ENCODE results near the gene NDUFA13.

The NDUFA13 gene

DNA sequence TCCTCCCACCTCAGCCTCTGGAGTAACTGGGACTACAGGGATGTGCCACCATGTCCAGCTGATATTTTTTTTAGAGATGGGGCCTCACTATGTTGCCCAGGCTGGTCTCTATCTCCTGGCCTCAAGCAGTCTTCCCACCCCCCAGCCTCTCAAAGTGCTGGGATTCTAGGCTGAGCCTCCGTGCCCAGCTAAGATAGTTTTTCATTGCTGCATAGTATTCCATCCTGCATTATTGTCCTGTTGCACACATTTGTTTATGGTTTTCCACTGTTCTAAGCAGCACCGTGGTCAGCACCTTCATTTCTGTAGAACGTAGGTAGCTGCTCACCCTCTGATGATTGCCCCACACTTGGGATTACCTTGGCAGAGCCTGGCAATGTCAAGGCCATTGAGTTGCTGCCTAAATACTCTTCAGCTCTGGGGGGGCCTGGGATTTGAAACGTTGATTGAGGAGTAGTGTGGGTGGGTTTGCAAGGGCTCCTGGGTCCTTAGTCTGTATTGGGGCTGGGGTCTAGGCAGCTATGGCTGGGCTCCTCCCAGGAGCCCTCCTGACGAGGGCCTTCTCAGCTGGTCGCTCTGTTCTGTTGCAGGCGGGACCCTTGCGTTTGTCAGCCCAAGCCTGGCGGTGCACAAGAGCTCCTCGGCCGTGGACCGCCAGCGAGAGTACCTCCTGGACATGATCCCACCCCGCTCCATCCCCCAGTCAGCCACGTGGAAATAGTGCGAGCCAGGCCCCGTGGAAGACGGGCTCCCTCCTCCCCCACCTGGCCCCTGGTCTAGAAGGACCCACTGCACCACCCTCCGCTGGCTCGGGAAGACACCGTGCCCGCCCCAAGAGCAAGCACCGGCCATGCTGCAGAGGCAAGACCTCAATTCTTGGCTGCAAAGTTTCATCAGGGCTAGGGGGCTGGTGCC, 11.0 kb upstream of the NDUFA13 start:
- H3K9ac ChIP-seq (ENCODE audit: low read depth, low read length) = no peak overlapping the region
- no peaks in the 10 kb centered on the region for H3K27me3 ChIP-seq (ENCODE audit: insufficient read depth, low read length)
- peaks cover 80% of the 10 kb centered on the region for H3K36me3 ChIP-seq (ENCODE audit: insufficient read depth, low read depth, low read length)
- no peak overlapping the region for H3K27ac ChIP-seq (ENCODE audit: low read length)
- H3K4me1 ChIP-seq (ENCODE audit: insufficient read depth, low read length) = no peaks in the 10 kb centered on the region
- H3K9me3 ChIP-seq (ENCODE audit: insufficient read depth, low read depth, low read length) = no peaks in the 10 kb centered on the region
- no peak overlapping the region for H3K4me3 ChIP-seq (ENCODE audit: low read length)

DNA sequence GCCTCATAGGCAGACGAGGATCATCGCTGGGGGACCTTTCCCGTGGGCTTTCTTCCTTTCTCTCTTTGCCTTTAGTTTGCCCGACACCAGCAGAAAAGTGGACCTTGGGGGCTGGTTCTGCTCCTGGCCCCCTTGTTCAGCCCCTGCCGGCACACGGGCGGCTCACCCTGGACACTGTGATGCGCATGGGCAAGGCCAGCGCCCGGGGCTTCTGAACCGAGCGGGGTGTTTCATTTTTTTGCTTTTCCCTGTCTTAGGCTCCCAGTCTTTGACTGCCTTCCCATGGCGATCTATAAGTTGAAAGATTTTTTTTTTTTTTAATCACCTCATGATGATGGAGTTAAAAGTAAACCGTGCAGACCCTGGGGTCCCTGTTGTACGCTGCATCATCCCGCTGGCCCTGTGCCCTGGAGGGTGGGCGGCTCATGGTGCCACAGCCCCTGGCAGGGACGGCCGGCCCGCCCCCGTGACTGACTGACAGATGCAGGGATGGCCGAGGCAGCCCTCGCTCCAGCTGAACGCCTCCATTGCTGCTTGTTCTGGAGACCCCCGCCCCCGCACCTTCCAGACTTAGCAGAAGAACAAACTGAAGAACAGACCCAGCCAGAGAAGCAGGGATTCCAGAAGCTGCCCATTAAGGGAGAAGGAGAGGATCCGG, 10.2 kb upstream of the NDUFA13 start:
- no peaks in the 10 kb centered on the region for H3K9me3 ChIP-seq (ENCODE audit: insufficient read depth, low read depth, low read length)
- H3K9ac ChIP-seq (ENCODE audit: low read depth, low read length) = no peak overlapping the region
- no peaks in the 10 kb centered on the region for H3K27me3 ChIP-seq (ENCODE audit: insufficient read depth, low read length)
- H3K4me3 ChIP-seq (ENCODE audit: low read length) = no peak overlapping the region
- no peak overlapping the region for H3K27ac ChIP-seq (ENCODE audit: low read length)
- H3K36me3 ChIP-seq (ENCODE audit: insufficient read depth, low read depth, low read length) = peaks cover 72% of the 10 kb centered on the region
- no peaks in the 10 kb centered on the region for H3K4me1 ChIP-seq (ENCODE audit: insufficient read depth, low read length)

DNA sequence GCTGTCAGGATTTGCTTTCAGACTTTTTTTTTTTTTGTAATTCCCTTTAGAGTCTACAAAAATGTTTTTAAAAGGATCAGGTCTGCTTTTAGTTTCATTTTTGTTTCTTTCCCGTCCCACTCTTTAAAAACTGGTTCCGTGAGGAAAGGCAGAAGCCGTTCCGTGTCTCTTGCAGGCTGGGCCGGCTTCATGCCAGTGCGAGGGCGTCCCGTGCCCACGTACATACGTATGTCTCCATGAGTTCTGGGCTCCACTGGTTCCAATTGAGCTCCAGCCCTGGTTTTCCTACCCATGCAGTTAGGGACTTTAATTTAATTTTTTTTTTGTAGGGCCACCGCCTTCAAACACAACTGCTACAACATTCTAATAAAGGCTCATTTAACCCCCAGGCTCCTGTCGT, 9.4 kb upstream of the NDUFA13 start:
- H3K27me3 ChIP-seq (ENCODE audit: insufficient read depth, low read length) = no peaks in the 10 kb centered on the region
- no peak overlapping the region for H3K9ac ChIP-seq (ENCODE audit: low read depth, low read length)
- H3K4me1 ChIP-seq (ENCODE audit: insufficient read depth, low read length) = no peaks in the 10 kb centered on the region
- H3K27ac ChIP-seq (ENCODE audit: low read length) = no peak overlapping the region
- no peaks in the 10 kb centered on the region for H3K9me3 ChIP-seq (ENCODE audit: insufficient read depth, low read depth, low read length)
- no peak overlapping the region for H3K4me3 ChIP-seq (ENCODE audit: low read length)
- H3K36me3 ChIP-seq (ENCODE audit: insufficient read depth, low read depth, low read length) = peaks cover 64% of the 10 kb centered on the region

DNA sequence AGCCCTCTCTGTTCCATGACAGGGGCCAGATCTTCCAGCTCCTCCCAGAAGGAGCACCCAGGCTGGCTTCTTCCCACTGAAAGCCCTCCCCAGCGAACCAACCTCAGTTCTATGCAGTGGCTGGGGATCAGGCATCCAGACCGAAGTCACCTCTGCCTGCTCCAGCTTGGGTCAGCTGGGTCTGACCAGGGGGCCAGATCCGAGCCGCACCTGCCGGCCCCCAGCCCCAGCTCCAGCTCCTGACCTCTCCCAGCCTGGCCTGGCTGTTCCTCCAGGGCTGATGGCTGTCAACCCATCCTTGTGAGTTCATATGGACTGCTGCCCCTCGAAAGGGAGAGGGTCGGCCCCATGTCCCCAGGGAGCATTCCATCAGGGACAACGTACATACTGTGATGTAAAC, 8.7 kb upstream of the NDUFA13 start:
- H3K4me3 ChIP-seq (ENCODE audit: low read length) = no peak overlapping the region
- H3K36me3 ChIP-seq (ENCODE audit: insufficient read depth, low read depth, low read length) = peaks cover 56% of the 10 kb centered on the region
- H3K27ac ChIP-seq (ENCODE audit: low read length) = no peak overlapping the region
- H3K4me1 ChIP-seq (ENCODE audit: insufficient read depth, low read length) = no peaks in the 10 kb centered on the region
- H3K9ac ChIP-seq (ENCODE audit: low read depth, low read length) = no peak overlapping the region
- H3K9me3 ChIP-seq (ENCODE audit: insufficient read depth, low read depth, low read length) = no peaks in the 10 kb centered on the region
- no peaks in the 10 kb centered on the region for H3K27me3 ChIP-seq (ENCODE audit: insufficient read depth, low read length)

DNA sequence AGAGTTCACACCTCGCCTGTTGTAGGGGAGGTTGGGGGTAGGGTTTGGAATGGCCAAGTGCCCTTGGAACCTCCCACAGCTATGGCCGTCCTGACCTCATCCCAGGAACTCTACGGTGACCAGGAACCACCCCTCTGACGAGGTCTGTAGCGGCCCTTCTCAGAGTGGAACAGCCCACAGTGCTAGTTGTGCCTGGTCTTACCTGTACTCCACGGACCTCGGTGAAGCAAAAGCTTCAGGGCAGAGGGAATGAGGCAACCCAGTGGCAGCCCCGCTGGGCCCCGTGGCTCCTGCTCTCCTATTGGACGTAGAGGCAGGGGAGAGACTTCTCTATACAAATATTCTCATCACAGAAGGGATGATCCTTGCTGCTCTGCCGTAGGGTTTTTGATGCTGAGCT, 7.8 kb upstream of the NDUFA13 start:
- Histone ChIP-seq H3K9ac (ENCODE audit: low read depth, low read length) (no peak overlapping the region), H3K36me3 (ENCODE audit: insufficient read depth, low read depth, low read length) (peaks cover 48% of the 10 kb centered on the region), H3K4me1 (ENCODE audit: insufficient read depth, low read length) (no peaks in the 10 kb centered on the region), H3K27ac (ENCODE audit: low read length) (no peak overlapping the region), H3K9me3 (ENCODE audit: insufficient read depth, low read depth, low read length) (no peaks in the 10 kb centered on the region), H3K27me3 (ENCODE audit: insufficient read depth, low read length) (no peaks in the 10 kb centered on the region), H3K4me3 (ENCODE audit: low read length) (no peak overlapping the region)

DNA sequence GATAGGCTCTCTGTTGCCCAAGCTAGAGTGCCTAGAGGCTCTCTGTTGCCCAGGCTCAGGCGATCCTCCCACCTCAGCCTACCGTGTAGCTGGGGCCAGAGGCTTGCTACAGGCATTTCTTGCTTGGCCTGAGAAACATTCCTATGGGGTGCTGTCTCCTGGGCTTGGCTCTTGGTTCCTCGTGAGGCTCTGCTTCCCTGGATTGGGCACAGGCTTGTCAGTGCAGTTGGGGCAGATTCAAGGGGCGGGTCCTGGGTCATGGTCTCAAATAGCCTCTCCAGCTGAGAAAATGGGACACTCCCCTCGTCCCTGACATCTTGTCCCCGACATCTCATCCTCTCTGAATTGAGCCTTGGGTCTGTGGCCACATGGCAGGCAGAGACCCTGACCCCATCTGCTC, 5.6 kb upstream of the NDUFA13 start:
- H3K36me3 ChIP-seq (ENCODE audit: insufficient read depth, low read depth, low read length) = peaks cover 25% of the 10 kb centered on the region
- no peak overlapping the region for H3K27ac ChIP-seq (ENCODE audit: low read length)

DNA sequence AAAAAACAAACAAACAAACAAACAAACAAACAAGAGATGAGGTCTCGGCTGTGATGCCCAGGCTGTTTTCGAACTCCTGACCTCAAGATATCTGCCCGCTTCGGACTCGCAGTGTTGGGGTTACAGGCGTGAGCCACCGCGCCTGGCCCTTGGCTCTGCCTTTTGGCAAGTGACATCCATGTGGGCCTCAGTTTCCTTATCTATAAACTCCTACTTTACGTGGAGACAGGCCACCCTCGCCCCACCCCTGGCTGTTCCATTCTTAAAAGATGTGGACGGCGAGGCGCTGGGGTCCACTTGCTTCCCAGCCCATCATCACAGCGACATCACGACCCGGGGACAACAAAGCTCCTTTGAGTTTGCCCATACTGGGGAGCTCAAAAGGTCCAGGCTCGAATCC, 2.3 kb upstream of the NDUFA13 start:
- H3K9ac ChIP-seq (ENCODE audit: low read depth, low read length) = no peak overlapping the region
- H3K27ac ChIP-seq (ENCODE audit: low read length) = no peak overlapping the region
- no peaks in the 10 kb centered on the region for H3K36me3 ChIP-seq (ENCODE audit: insufficient read depth, low read depth, low read length)
- H3K27me3 ChIP-seq (ENCODE audit: insufficient read depth, low read length) = no peaks in the 10 kb centered on the region
- no peaks in the 10 kb centered on the region for H3K9me3 ChIP-seq (ENCODE audit: insufficient read depth, low read depth, low read length)
- H3K4me3 ChIP-seq (ENCODE audit: low read length) = no peak overlapping the region
- no peaks in the 10 kb centered on the region for H3K4me1 ChIP-seq (ENCODE audit: insufficient read depth, low read length)

More for the DNA sequence above, 5.6 kb upstream of the NDUFA13 start:
- Histone ChIP-seq H3K27me3 (ENCODE audit: insufficient read depth, low read length) (no peaks in the 10 kb centered on the region), H3K9me3 (ENCODE audit: insufficient read depth, low read depth, low read length) (no peaks in the 10 kb centered on the region), H3K4me3 (ENCODE audit: low read length) (no peak overlapping the region), H3K9ac (ENCODE audit: low read depth, low read length) (no peak overlapping the region), H3K4me1 (ENCODE audit: insufficient read depth, low read length) (no peaks in the 10 kb centered on the region)

DNA sequence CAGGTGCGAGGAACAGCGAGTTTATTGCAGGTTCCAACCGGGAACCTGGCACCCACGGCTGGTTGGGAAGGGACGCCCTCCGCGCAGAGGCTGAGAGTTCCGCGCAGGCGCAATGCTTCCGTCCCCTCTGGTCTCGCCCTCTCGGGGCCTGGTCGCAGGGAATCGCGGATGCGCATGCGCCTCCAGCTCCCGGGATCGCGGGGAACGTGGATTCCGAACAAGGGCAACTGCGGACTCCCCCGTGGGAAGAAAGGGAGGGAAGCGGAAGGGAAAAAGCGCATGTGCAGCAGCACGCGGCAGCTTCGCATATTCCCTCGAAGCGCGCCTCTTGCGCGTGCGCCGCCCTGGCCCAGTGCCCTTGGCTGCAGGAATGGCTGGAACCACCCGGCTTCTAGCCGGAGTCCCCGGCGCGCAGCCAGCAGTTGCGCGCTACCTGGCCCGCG, 1.8 kb upstream of the NDUFA13 start:
- Histone ChIP-seq H3K27me3 (ENCODE audit: insufficient read depth, low read length) (no peaks in the 10 kb centered on the region), H3K9ac (ENCODE audit: low read depth, low read length) (no peak overlapping the region), H3K27ac (ENCODE audit: low read length) (no peak overlapping the region), H3K4me3 (ENCODE audit: low read length) (no peak overlapping the region), H3K9me3 (ENCODE audit: insufficient read depth, low read depth, low read length) (no peaks in the 10 kb centered on the region), H3K4me1 (ENCODE audit: insufficient read depth, low read length) (no peaks in the 10 kb centered on the region), H3K36me3 (ENCODE audit: insufficient read depth, low read depth, low read length) (peaks cover 2% of the 10 kb centered on the region)

DNA sequence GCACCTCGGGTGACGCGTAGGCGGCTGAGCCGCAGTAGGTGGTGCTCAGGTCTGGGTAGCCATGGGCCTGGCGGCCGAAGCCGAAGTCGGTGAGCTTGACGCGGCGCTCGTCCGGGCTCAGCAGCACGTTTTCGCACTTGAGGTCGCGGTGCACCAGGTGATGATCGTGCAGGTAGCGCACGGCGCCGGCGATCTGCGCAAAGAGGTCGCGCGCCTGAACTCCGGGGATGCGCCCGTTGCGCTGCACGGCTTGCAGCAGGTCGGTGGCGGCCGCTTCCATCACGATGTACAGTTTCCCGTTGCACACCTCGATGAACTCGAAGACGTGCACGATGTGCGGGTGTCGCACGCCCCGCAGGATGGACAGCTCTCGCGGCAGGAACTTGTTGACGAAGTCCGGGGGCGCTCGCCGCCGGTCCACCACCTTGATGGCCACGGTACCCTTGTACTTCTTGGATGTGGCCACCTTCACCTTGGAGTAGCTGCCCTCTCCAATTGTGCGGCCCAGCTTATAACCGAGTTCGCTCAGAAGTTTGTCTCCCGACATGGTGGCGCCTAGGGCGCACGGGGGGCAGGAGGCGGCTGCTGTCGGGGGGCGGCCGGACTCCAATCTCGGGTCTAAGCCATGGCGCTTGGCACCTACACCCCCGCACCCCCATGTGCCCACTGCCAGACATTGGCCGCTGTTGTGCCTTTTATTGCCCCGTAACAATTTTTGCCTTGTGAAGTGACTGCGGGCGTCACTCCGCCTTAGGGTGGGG, 964 bp upstream of the NDUFA13 start, which contains the start of gene TSSK6:
TSSK6 (minus strand) TSS at position 668 of the 761 bp plus-strand sequence; CDS start at position 547, 121 bp downstream.
- Histone ChIP-seq H3K27me3 (ENCODE audit: insufficient read depth, low read length) (no peaks in the 10 kb centered on the region), H3K9me3 (ENCODE audit: insufficient read depth, low read depth, low read length) (no peaks in the 10 kb centered on the region), H3K4me3 (ENCODE audit: low read length) (peak within 1 kb of the TSS; percentile 99), H3K9ac (ENCODE audit: low read depth, low read length) (peak within 1 kb of the TSS; percentile 93), H3K27ac (ENCODE audit: low read length) (peak within 1 kb of the TSS; percentile 84), H3K36me3 (ENCODE audit: insufficient read depth, low read depth, low read length) (peaks cover 10% of the 10 kb centered on the region), H3K4me1 (ENCODE audit: insufficient read depth, low read length) (no peaks in the 10 kb centered on the region)

DNA sequence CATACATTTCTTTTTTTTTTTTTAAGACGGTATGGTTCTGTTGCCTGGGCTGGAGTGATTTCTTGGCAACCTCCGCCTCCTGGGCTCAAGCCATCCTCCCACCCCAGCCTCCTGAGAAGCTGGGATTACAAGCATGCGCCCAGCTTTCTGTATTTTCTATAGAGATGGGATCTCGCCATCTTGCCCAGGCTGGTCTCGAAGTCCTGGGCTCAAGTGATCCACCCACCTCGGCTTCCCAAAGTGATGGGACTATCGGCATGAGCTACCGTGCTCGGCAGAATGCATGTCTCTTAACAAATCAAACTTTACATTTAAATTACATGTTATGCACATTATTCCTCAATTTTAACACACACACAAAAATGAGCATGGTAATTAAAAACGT, 1.2 kb downstream of the NDUFA13 start:
- H3K9me3 ChIP-seq (ENCODE audit: insufficient read depth, low read depth, low read length) = peaks cover 5% of the 10 kb centered on the region
- H3K27ac ChIP-seq (ENCODE audit: low read length) = no peak overlapping the region
- peak overlapping the region; percentile 93; the same call in 1 of the 2 replicates for H3K9ac ChIP-seq (ENCODE audit: low read depth, low read length)
- peaks cover 19% of the 10 kb centered on the region for H3K36me3 ChIP-seq (ENCODE audit: insufficient read depth, low read depth, low read length)
- no peaks in the 10 kb centered on the region for H3K4me1 ChIP-seq (ENCODE audit: insufficient read depth, low read length)
- H3K4me3 ChIP-seq (ENCODE audit: low read length) = peak overlapping the region; percentile 99
- H3K27me3 ChIP-seq (ENCODE audit: insufficient read depth, low read length) = no peaks in the 10 kb centered on the region

DNA sequence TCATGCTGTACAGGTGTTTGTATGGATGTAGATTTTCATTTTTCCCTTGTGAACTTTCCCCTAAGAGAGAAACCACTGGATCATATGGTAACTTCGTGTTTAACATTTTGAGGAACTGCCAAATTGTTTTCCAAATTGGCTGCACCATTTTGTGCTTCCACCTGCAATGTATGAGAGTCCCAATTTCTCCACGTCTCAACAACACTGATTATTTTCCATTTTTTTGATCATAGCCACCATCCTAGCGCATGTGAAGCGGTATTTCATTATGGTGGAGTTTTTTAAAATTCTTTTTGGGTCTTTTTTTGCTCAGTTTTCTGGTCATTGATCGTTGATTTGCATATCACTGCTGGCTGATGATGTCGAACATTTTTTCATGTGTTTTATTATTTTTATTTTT, 5.0 kb downstream of the NDUFA13 start:
- no peaks in the 10 kb centered on the region for H3K4me1 ChIP-seq (ENCODE audit: insufficient read depth, low read length)
- no peak overlapping the region for H3K27ac ChIP-seq (ENCODE audit: low read length)
- no peak overlapping the region for H3K4me3 ChIP-seq (ENCODE audit: low read length)
- peaks cover 5% of the 10 kb centered on the region for H3K9me3 ChIP-seq (ENCODE audit: insufficient read depth, low read depth, low read length)
- H3K36me3 ChIP-seq (ENCODE audit: insufficient read depth, low read depth, low read length) = peaks cover 30% of the 10 kb centered on the region
- H3K9ac ChIP-seq (ENCODE audit: low read depth, low read length) = no peak overlapping the region
- H3K27me3 ChIP-seq (ENCODE audit: insufficient read depth, low read length) = no peaks in the 10 kb centered on the region

All from iPS-20b (cell line).